Keratinocyte (primary cell): ENCODE data around the gene HBP1. TPM values are rescaled to one million over a fixed set of nuclear protein-coding genes. Genes with fewer than 3 reads are reported as not detected.
A peak's percentile ranks its signal among the peaks of the same experiment; 100 is the strongest.

Source experiments
- DNase-seq: peaks from one replicate; pipeline ENCODE4 v3.0.0-alpha.2; 2011; ENCODE audit warnings: low read depth, missing footprints, low spot score
- FAIRE-seq: peaks from 2 replicates; lab custom pipeline; 2011; peaks lifted over from hg19 to GRCh38; lab: Jason Lieb, UNC
- H2AFZ ChIP-seq: 2 replicates; pipeline ENCODE4 v1.6.0; 2012; ENCODE audit warnings: low read length, control low read depth, inconsistent platforms; ENCODE audit not compliant: control insufficient read depth
- H3K27ac ChIP-seq: 2 replicates; pipeline ENCODE4 v1.5.1; 2011; ENCODE audit warnings: low read length; ENCODE audit not compliant: control insufficient read depth, insufficient read depth
- H3K27me3 ChIP-seq: 3 replicates; pipeline ENCODE4 v1.6.0; 2011; ENCODE audit warnings: low read length; ENCODE audit not compliant: control insufficient read depth, insufficient read depth; ENCODE audit errors: extremely low read depth
- H3K36me3 ChIP-seq, 2 experiments: 2 replicates in 1 of 2; 3 replicates in 1 of 2; pipeline ENCODE4 v1.5.1; 2011; ENCODE audit warnings: low read length in 2 of 2, mild to moderate bottlenecking in 1 of 2; ENCODE audit not compliant: control insufficient read depth in 2 of 2, insufficient read depth in 2 of 2; ENCODE audit errors: extremely low read depth in 1 of 2
- H3K4me1 ChIP-seq: 3 replicates; pipeline ENCODE4 v1.5.1; 2011; ENCODE audit warnings: low read length; ENCODE audit not compliant: control insufficient read depth, insufficient read depth; ENCODE audit errors: extremely low read depth
- H3K4me2 ChIP-seq: 3 replicates; pipeline ENCODE4 v1.6.0; 2011; ENCODE audit warnings: low read depth, low read length; ENCODE audit not compliant: control insufficient read depth, insufficient read depth; ENCODE audit errors: extremely low read depth
- H3K4me3 ChIP-seq, 3 experiments: fragments of 200-600 bp in 1 of 3; sonication (generic) in 1 of 3; 2 replicates in 2 of 3; 3 replicates in 1 of 3; pipeline ENCODE4 v1.5.1; 2011 to 2016; ENCODE audit warnings: low read length in 3 of 3, mild to moderate bottlenecking in 3 of 3, control low read depth in 2 of 3, inconsistent platforms in 1 of 3, low read depth in 1 of 3, mixed read lengths in 1 of 3, mixed run types in 1 of 3, moderate library complexity in 1 of 3; ENCODE audit not compliant: control insufficient read depth in 2 of 3, insufficient read depth in 2 of 3; ENCODE audit errors: extremely low read depth in 1 of 3
- H3K79me2 ChIP-seq: 2 replicates; pipeline ENCODE4 v1.6.0; 2012; ENCODE audit warnings: low read length; ENCODE audit not compliant: control insufficient read depth, insufficient read depth
- H3K9ac ChIP-seq: 3 replicates; pipeline ENCODE4 v1.6.0; 2011; ENCODE audit warnings: low read length; ENCODE audit not compliant: control insufficient read depth, insufficient read depth; ENCODE audit errors: extremely low read depth
- H3K9me1 ChIP-seq: 3 replicates; pipeline ENCODE4 v1.6.0; 2011; ENCODE audit warnings: low read length; ENCODE audit not compliant: control insufficient read depth, insufficient read depth; ENCODE audit errors: extremely low read depth
- H3K9me3 ChIP-seq: 2 replicates; pipeline ENCODE4 v1.5.1; 2012; ENCODE audit warnings: low read depth, low read length; ENCODE audit not compliant: control insufficient read depth
- H4K20me1 ChIP-seq: 3 replicates; pipeline ENCODE4 v1.6.0; 2011; ENCODE audit warnings: low read length; ENCODE audit not compliant: control insufficient read depth, insufficient read depth; ENCODE audit errors: extremely low read depth
- EZH2 ChIP-seq: IDR thresholded peaks from one replicate; pipeline ENCODE4 v1.6.1; 2012; ENCODE audit warnings: inconsistent platforms, mild to moderate bottlenecking, low read length, moderate library complexity
- dilution Hi-C: fragments of 300-500 bp; cut with MboI; formaldehyde crosslinking; loops from one replicate; pipeline ENCODE4 v1.7.0; 2020; ENCODE audit warnings: low sequenced_read_pairs; ENCODE audit not compliant: extremely low pct_ligation_motif_present
- polyA plus RNA-seq, 5 experiments: library from polyadenylated mRNA; depleted of rRNA in 3 of 5; stranded (reverse) in 3 of 5; stranded (forward) in 1 of 5; unstranded in 1 of 5; fragments of >200 nt; gene quantifications; 1 replicate in 1 of 5; 2 replicates in 3 of 5; 3 replicates in 1 of 5; pipeline versions ENCODE4 v1.2.1 to v1.2.3, GENCODE V29; 2011 to 2012; ENCODE audit warnings: missing spikeins in 2 of 5, low read depth in 1 of 5, low replicate concordance in 1 of 5
- TF ChIP-seq, protein P1 (sequence below), 3 experiments: IDR thresholded peaks in 1 of 3; conservative IDR thresholded peaks in 1 of 3; optimal IDR thresholded peaks in 1 of 3; 2 replicates in 2 of 3; 3 replicates in 1 of 3; pipeline versions ENCODE3 to v1.5.1; 2011; ENCODE audit warnings: low read length in 3 of 3, mild to moderate bottlenecking in 3 of 3, moderate library complexity in 2 of 3, control low read depth in 1 of 3, inconsistent platforms in 1 of 3; ENCODE audit not compliant: insufficient read depth in 2 of 3; ENCODE audit errors: extremely low read depth in 1 of 3

HBP1 gene
- polyA plus RNA-seq, 1 donor (not counting 4 experiments of a cell fraction or from before 2014, with no cell fraction given) = 42.8 TPM

GRCh38 chr7:107233174-107233573, 64.4 kb downstream of the HBP1 start:
- H3K4me2 ChIP-seq = peak overlapping the region; percentile 28
- no peak for DNase-seq

GRCh38 chr7:107233981-107234380, 65.2 kb downstream of the HBP1 start:
- TF ChIP-seq EZH2 = no peak
- TF ChIP-seq, protein P1, sequence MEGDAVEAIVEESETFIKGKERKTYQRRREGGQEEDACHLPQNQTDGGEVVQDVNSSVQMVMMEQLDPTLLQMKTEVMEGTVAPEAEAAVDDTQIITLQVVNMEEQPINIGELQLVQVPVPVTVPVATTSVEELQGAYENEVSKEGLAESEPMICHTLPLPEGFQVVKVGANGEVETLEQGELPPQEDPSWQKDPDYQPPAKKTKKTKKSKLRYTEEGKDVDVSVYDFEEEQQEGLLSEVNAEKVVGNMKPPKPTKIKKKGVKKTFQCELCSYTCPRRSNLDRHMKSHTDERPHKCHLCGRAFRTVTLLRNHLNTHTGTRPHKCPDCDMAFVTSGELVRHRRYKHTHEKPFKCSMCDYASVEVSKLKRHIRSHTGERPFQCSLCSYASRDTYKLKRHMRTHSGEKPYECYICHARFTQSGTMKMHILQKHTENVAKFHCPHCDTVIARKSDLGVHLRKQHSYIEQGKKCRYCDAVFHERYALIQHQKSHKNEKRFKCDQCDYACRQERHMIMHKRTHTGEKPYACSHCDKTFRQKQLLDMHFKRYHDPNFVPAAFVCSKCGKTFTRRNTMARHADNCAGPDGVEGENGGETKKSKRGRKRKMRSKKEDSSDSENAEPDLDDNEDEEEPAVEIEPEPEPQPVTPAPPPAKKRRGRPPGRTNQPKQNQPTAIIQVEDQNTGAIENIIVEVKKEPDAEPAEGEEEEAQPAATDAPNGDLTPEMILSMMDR (optimal IDR thresholded peaks at IDR 0.05 in 1 of 3, IDR thresholded peaks at IDR 0.05 in 1 of 3, conservative IDR thresholded peaks at IDR 0.05 in 1 of 3; ENCODE audit: extremely low read depth in 1 of 3, insufficient read depth in 2 of 3, low read length in 3 of 3) = no peak
- no peaks in the 10 kb centered on the region for H3K9me3 ChIP-seq
- H3K27ac ChIP-seq = peak overlapping the region; percentile 6
- no peaks in the 10 kb centered on the region for H3K9me1 ChIP-seq
- FAIRE-seq (no peak), DNase-seq (no peak)
- H3K4me3 ChIP-seq = peak overlapping the region in 1 of 3 experiments; percentile 31
- H3K27me3 ChIP-seq = no peaks in the 10 kb centered on the region
- no peak overlapping the region for H2AFZ ChIP-seq
- peak overlapping the region; percentile 44 for H3K4me2 ChIP-seq
- no peaks in the 10 kb centered on the region for H3K36me3 ChIP-seq
- H3K79me2 ChIP-seq = no peaks in the 10 kb centered on the region
- peaks cover 55% of the 10 kb centered on the region for H3K4me1 ChIP-seq
- no peak overlapping the region for H3K9ac ChIP-seq
- dilution Hi-C loops = no loop called here
- H4K20me1 ChIP-seq = no peaks in the 10 kb centered on the region

More at GRCh38 chr7:107233174-107233573, 64.4 kb downstream of the HBP1 start:
- H3K4me1 ChIP-seq = peaks cover 55% of the 10 kb centered on the region
- FAIRE-seq = no peak
- H4K20me1 ChIP-seq = no peaks in the 10 kb centered on the region
- H2AFZ ChIP-seq = no peak overlapping the region
- H3K36me3 ChIP-seq = no peaks in the 10 kb centered on the region
- no peak for TF ChIP-seq EZH2
- TF ChIP-seq, protein P1 (optimal IDR thresholded peaks at IDR 0.05 in 1 of 3, IDR thresholded peaks at IDR 0.05 in 1 of 3, conservative IDR thresholded peaks at IDR 0.05 in 1 of 3; ENCODE audit: extremely low read depth in 1 of 3, insufficient read depth in 2 of 3, low read length in 3 of 3) = peak in 1 of 3 experiments; percentile 46
- no peak overlapping the region for H3K9ac ChIP-seq
- no peaks in the 10 kb centered on the region for H3K9me1 ChIP-seq
- no peaks in the 10 kb centered on the region for H3K27me3 ChIP-seq
- dilution Hi-C loops = no loop called here
- no peak overlapping the region for H3K4me3 ChIP-seq
- H3K79me2 ChIP-seq = no peaks in the 10 kb centered on the region
- H3K9me3 ChIP-seq = no peaks in the 10 kb centered on the region
- H3K27ac ChIP-seq = no peak overlapping the region
